GM21515 (cell line): ENCODE results near the gene WASF2.

Experiments used
- ATAC-seq: cut with Tn5 transposase; IDR thresholded peaks from one replicate; pipeline ENCODE4 v1.9.1; 2021; ENCODE audit not compliant: unreplicated experiment

Gene WASF2

GRCh38 chr1:27380766-27381733, 108.9 kb downstream of the WASF2 start:
- no peak for ATAC-seq

GRCh38 chr1:27380224-27380623, 109.7 kb downstream of the WASF2 start:
- ATAC-seq = no peak

DNA sequence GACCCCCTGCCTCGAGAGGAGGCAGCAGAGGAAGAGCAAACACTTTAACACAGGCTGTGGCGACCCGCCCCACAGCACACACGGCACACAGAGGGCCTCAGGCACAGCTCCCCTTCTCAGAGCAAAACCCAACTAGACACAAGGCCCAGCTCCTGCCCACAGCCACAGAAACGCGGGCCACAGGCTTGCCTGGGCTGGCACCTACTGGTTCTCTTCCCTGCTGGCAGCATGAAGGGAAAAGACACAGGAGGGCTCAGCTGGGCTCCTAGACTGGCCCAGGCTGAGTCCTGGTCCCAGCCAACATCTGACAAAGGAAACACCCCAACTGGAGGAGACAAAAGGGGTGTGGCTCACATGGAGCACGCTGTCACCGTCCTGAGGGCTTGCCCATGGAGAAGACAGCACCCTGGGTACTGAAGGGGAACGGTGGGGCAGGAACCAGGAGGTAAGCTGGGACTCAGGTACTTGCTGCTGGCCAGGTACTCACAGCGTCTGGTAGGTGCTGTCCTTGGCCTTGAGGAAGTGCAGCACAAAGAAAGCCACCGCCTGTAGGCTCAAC, 110.3 kb downstream of the WASF2 start:
- no peak for ATAC-seq

- no peak for ATAC-seq
These were observed 112.0 kb downstream of the WASF2 start for GRCh38 chr1:27377760-27378495.

- ATAC-seq = no peak
These were observed 115.4 kb downstream of the WASF2 start, which contains the start of gene FCN3 for GRCh38 chr1:27374362-27375086. TSS of gene FCN3 (minus strand) at chr1:27374824. CDS start at chr1:27374818, 6 bp downstream.

GRCh38 chr1:27372808-27373690, 116.9 kb downstream of the WASF2 start:
- ATAC-seq = no peak

DNA sequence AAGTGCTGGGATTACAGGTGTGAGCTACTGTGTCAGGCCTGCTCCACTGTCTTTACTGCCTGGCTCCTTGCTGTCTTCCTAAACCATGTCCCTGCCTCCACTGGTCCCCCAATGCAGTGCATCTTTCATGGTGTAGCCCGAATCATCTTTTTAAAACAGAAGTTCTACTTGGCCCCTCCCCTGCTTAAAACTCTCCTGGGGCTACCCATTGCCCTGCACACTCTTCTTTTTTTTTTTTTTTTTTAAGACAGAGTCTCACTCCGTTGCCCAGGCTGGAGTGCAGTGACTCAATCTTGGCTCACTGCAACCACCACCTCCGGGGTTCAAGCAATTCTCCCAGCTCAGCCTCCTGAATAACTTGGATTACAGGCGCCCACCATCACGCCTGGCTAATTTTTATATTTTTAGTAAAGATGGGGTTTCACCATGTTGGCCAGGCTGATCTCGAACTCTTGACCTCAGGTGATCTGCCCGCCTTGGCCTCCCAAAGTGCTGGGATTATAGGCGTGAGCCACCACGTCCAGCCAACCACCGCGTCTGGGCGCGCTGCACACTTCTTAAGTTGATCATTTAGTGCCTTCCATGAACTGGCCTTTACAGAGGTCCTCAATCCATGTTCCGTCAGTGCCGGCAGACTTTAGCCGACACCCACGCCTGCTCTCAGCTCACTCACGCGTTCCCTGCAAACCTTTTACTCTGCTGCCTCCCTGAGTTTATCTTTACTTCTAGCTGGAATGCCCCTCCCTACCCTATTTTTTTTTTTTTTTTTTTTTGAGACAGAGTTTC, 117.8 kb downstream of the WASF2 start:
- no peak for ATAC-seq

- ATAC-seq = no peak
These were observed 120.9 kb downstream of the WASF2 start for GRCh38 chr1:27368869-27369582.

DNA sequence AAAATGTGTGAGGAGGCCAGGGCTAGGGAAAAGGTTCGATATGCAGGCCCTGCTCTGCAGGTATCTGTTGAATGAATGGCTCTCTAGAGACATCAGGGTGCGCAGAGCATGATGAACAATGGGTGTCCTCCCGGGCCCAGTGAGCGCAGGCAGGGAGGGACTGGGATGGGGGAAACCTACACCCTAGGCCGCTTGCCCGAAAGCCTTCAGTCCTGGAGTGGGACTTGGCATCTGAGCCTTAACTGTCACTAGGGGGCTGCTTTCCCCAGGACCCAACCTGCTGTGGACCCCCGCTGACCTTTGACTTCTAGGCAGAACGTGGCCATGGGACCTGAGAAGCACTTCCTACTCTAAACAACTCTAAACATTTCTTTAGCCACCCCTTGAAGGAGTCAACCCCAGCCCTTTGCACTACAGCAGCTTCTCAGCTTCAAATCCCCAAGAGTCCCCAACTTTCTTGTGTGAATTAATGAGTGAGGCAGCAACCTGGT, 122.8 kb downstream of the WASF2 start:
- ATAC-seq = no peak

DNA sequence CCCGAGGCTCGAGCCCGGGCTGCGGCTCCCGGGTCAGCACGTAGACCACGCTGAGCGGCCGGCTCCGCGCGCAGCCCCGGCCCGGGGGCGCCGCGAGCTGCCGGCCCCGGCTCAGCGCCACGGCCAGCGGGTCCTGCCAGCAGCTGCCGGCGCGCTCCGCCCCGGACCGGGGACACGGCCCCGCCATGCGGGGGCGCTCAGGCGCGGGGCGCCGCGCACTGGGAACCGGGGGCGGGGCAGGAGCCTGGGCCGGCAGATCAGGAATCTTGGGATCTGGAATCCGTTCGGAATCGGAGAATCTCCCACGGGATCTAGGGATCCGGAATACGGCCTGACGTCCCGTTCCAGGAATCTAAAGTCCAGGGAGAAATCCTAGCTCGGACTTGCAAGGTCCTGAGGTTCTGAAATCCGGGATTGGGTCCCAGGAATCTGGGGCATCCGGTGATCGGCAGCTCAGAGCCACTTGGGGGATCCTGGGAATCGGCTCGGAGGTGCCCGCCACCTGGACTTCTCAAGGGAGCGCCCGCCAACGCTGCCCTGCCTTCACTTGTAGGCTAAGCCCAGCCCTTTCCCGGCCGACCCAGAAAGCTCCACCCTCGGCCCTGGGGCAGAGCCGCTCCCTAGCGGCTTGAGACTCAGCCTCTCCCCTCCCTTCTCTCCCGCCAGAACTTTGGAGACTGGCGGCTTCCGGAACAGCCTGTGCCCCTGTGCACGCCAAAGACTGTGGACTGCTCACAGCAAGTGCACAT, 123.4 kb downstream of the WASF2 start, which contains the start of gene MAP3K6:
Gene MAP3K6, minus strand, starts transcription at position 551 of the 749 bp plus-strand sequence. Its CDS starts 364 bp downstream, at position 187.
- ATAC-seq = peak; percentile 14

DNA sequence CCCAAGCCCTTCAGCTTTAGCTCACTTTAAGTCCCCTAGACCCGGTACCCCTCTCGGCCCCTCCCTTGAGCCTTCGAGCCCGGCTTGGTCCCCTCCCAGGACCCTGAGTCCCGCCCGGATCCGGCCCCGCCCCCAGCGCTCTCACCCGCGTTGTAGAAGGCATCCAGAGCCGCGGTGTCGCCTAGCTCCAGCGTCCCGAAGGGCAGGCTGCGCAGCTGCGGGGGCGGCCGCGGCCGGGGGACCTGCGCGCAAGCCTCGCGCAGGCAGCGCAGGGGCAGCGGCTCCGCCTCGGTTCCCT, 123.9 kb downstream of the WASF2 start:
- ATAC-seq = peak; percentile 16

DNA sequence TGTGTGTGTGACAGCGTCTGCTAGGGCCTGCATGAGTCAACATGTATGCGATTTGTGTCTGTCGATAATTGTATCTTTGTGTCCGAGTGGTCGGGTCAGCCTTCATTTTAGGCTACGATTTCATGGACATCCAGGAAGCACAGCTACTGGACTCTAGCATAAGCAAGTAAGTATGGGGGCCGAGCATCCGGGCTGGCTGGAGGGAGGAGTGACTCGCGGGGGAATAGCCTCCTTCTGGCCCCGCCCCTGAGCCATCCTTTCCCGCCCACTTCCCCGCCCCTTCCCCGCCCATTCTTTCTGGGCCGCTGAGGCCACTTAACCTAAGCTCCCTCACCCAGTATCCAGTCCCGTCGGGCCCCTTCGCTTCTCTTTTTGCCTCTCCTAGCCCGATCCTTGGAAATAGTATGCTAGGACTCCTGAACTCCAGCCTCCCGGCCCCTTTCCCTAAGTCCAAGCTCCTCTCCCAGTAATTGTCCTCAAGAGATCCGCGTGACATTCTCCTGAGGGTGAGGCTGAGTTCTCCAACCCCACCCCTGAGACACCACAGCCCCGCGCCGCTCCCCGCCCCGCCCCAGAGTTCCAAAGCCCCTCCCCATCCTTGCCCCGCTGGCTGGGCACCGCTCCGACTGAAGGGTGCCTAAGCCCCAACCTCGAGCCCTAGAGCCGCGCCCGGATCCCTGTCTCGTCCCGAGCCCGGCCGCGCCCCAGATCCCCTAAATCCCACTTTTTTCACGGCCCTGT, 124.4 kb downstream of the WASF2 start:
- peak; percentile 46 for ATAC-seq

DNA sequence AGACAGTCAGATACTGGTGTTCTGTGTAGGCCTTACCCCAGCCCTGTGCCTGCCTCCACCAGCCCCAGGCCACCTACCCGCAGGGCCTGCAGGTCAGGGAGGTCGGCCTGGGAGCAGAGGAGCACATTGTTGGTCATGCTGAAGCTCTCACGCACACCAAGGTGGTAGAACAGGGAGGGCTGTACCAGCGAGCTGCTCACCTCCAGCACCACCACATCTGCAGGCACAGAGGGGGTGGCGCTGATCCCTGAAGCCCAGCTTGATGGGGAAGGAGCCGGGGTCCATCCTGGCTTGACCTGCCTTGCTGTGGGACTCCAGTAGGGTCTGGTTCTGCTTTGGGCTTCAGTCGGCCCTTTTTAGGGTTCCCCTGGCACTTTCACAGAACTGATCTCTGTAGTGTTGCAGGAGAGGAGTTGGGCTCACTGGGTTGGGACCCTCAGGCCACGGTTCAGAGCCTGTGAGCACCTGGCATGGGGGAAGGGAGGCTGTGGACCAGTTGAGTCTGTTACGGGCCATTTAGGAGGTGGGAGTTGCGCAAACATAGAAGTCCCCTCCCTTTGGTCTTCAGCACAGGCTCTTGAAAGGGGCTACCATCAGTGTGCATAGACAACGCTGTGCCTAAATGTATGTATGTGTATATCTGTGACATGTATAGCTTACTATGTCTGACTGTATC, 125.1 kb downstream of the WASF2 start:
- ATAC-seq = peak; percentile 5

- no peak for ATAC-seq
These were observed 125.9 kb downstream of the WASF2 start for GRCh38 chr1:27363766-27364695.

DNA sequence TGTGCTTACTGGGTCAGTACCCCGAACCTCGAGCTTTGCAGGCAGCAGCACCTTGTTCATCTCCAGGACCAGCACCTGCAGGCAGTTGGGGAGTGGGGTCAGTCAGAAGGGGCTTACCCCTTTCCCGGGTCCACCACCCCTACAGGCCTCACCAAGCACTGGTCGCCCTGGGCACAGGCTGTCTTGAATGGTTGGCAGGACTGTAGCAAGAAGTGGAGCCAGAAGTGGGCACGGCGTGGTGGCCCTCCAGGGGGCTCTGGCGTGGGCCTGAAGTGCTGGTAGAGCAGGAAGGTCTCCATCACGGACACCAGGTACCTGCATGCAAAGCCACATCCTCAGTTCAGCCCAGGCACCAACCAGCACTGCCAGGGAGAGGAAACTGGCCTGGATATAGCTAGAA, 128.4 kb downstream of the WASF2 start:
- ATAC-seq = no peak
